C4-2B (cell line): Measurements from ENCODE around the gene EXOSC6.

Experiments
- H3K27ac ChIP-seq: fragments of 450-650 bp; 2 replicates; pipeline ENCODE4 v1.5.1; 2017
- ZFX ChIP-seq: fragments of 450-650 bp; IDR thresholded peaks from 2 replicates; pipeline ENCODE4 v1.6.1; 2017
- TF ChIP-seq, protein P1 (sequence below): fragments of 450-650 bp; conservative IDR thresholded peaks from 2 replicates; pipeline ENCODE4 v1.5.1; 2017; ENCODE audit warnings: mild to moderate bottlenecking

Gene EXOSC6

DNA sequence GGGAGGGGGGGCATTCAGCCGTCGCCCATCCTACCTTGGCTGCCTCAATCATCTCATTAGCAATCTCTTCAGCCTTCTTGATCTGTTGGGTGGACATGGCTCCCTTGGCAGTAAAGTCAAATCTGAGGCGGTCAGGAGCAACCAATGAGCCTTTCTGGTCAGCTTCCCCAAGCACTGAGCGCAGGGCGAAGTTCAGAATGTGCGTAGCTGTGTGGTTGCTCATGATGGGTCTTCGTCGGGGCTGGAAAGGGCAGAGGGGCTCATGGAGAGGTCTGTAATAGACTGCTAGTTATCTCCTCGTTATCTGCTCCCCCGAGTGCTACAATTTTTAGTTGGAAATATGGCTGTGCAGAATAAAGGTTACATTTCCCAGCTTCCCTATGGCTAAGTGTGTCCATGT lies 7.2 kb upstream of the EXOSC6 start:
- no peak for TF ChIP-seq ZFX
- TF ChIP-seq, protein P1, sequence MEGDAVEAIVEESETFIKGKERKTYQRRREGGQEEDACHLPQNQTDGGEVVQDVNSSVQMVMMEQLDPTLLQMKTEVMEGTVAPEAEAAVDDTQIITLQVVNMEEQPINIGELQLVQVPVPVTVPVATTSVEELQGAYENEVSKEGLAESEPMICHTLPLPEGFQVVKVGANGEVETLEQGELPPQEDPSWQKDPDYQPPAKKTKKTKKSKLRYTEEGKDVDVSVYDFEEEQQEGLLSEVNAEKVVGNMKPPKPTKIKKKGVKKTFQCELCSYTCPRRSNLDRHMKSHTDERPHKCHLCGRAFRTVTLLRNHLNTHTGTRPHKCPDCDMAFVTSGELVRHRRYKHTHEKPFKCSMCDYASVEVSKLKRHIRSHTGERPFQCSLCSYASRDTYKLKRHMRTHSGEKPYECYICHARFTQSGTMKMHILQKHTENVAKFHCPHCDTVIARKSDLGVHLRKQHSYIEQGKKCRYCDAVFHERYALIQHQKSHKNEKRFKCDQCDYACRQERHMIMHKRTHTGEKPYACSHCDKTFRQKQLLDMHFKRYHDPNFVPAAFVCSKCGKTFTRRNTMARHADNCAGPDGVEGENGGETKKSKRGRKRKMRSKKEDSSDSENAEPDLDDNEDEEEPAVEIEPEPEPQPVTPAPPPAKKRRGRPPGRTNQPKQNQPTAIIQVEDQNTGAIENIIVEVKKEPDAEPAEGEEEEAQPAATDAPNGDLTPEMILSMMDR: no peak
- no peak overlapping the region for H3K27ac ChIP-seq

DNA sequence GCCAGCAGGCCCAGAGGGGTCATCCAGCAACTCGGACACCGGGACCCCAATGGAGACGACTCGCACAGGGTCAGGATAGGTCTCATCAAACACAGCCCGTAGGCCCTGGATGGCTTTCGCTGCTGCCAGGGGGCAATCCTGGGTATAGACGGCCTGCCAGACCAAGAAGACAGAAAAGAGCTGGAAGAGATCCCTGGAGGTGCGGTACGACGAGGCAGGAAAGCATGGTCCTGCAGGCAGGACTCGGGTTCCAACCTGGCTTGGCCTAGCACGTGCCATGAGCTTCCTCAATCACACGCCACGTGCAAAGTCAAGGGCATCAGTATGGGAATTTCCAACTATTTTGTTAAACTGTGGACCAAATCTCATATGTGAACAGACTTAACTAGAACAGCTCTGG lies 6.3 kb upstream of the EXOSC6 start:
- TF ChIP-seq, protein P1: no peak
- TF ChIP-seq ZFX: no peak
- H3K27ac ChIP-seq: no peak overlapping the region

DNA sequence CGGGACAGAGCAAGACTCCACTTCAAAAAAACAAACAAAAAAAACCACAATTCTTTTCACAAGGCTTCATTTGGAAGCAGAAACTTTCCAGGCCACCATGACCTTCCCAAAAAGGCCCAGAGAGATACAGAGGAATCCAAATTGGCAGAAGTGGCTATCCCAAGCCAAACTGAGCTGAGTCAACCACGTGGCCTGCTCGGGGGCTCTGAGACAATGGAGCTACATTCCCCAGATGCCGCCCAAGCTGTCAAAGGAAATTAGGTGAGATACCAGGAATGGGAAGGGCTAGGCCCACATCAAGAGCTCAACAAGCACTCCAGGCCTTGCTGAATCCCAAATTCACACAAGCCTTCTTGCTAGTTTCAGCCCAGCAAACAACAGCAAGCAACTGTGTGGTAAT lies 5.7 kb upstream of the EXOSC6 start:
- H3K27ac ChIP-seq: no peak overlapping the region
- TF ChIP-seq, protein P1: no peak
- TF ChIP-seq ZFX: no peak

DNA sequence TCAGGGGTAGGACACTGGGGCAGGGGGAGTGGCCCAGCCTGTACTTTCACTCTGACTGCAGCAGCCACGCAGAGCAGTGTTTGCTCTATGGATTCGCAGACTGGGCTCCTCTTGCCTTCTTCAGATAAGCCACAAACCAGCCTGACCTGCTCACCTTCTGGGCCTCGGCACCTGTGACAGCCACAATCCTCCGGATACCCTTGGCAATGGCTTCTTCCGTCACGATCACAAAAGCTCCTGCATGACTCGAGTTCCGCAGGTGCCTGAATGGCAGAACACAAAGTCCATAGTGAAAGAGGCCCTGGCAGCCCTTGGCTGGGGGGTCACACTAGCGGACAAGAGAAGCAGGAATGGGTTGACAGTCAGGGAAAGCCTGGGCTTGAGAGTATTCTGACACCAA lies 3.8 kb upstream of the EXOSC6 start:
- no peak overlapping the region for H3K27ac ChIP-seq
- TF ChIP-seq, protein P1: no peak
- TF ChIP-seq ZFX: no peak

DNA sequence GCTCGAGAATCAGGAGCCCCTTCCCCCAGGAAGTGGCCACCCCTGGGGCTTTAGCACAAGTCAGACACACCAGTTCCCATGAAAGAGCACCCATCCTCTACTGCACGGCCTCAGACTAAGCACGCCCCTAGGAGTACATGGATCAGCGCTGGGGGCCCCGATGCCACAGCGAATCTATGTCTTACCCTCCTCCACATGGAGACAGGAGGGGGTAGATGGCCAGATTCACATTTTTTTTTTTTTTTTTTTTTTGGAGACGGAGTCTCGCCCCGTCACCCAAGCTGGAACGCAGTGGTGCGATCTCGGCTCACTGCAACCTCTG lies 3.2 kb upstream of the EXOSC6 start:
- TF ChIP-seq, protein P1: no peak
- TF ChIP-seq ZFX: no peak
- no peak overlapping the region for H3K27ac ChIP-seq

DNA sequence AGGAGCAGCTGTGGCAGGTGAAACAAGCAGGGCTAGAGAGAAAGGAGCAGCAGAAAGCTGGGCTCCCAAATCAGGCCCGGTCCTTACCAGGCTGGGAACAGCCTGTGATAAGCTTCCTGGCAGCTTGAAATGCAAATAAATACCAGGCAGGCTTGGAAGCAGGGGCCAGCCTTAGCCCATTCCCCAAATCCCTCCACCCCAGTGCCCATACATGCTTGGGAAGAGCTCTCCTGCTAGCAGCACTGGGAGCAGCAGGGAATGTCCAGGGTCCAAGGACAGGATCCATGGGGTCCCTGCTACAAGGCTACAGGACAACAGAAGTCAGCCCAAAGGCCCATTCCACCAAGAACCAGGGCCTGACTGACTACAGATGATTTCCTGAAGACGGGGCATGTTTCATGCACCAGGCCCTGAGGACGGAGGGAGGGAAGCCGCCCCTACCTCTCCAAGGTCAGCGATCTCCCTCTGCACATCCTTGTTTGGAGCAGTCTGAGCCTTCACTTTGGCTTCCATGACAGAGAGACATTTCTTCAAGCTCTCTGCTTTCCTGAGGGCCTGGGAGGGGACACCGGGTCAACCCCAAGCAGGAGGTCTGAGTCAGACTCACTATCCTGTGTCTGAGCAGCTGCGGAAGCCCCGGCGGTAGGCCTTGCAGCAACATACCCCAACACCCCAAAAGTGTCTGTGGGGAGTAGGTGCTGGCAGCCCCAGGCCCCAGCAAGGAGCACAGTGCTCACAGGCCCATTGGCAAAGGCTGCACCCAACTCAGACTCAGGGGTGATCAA lies 2.6 kb upstream of the EXOSC6 start:
- no peak for TF ChIP-seq ZFX
- TF ChIP-seq, protein P1: peak; percentile 52; the same call in 1 of the 2 replicates

DNA sequence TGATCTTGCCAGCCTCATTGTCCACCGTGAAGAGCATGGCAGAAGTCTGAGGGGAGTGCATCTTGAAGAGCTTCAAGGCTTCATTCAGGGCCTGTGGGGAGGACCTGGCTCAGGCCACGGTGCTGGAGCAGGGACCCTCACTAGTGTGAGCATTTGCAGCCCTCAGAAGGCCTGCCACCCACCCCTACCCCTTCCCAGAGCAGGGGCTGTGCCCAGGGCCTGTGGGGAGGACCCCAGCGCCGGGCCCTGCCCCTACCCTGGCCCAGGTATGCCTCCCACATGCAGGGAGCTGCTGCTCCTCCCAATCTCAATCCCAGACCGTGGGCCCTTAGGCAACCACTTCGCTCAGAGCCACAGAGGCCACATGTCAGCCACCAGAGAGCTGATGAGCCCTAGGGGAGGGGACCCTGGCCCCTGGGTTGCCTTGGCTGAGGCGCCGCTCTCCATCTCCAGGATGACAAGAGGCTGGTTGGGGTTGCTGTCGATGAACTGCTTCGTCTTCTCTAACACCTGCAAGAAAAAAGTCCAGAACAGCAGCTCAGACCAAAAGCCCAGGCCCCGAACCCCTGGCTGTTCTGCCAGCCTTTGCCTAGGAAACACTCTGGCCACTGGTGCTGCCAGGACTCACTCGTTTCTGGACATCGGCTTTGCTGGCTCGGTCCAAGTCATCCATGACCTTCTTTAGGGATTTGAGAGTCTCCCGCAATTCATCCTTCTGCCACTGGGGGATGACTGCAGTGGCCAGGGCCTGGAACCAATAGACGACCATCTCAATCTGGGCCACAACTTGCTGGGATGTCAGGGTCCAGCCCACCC lies 1.8 kb upstream of the EXOSC6 start:
- H3K27ac ChIP-seq: no peak overlapping the region
- TF ChIP-seq ZFX: no peak
- TF ChIP-seq, protein P1: peak; percentile 73

More for the DNA sequence above, 2.6 kb upstream of the EXOSC6 start:
- H3K27ac ChIP-seq: no peak overlapping the region
